ENCODE results near the gene ASB18. TPM values are rescaled to one million over a fixed set of nuclear protein-coding genes. Genes with fewer than 3 reads are reported as not detected.

The ASB18 gene
- total RNA-seq, 1 experiment from 2014 or later = not detected

GRCh38 chr2:236221798-236222197 is 42.4 kb downstream of the ASB18 start:
- BruUV-seq (replicated peaks) = no TSS peak
- no peaks in the 10 kb centered on the region for H3K4me1 ChIP-seq (ENCODE audit: control insufficient read depth, insufficient read depth, low read length)
- DNase-seq (ENCODE audit: low read depth, low spot score) (no peak), ATAC-seq (no peak)
- CTCF ChIA-PET = interaction anchor here (0.5 kb wide), 1 partner anchor 43 kb away, joined by 4 read pairs; no protein-coding TSS in a partner anchor
- intact Hi-C loops (cut with micrococcal nuclease; ENCODE audit: unreplicated experiment) (no loop called here), in situ Hi-C loops (cut with HindIII; ENCODE audit: low pct_unique_long_range_greater_than_20kb, low sequenced_read_pairs) (no loop called here)
- TF ChIP-seq POLR2AphosphoS5 (IDR thresholded peaks at IDR 0.05; ENCODE audit: low read depth, low read length) (no peak), SIN3A (IDR thresholded peaks at IDR 0.05; ENCODE audit: borderline replicate concordance, insufficient read depth, low read depth, low read length) (no peak), CTCF (IDR thresholded peaks at IDR 0.05) (no peak), TCF7L2 (IDR thresholded peaks at IDR 0.05; ENCODE audit: low read depth, low read length) (no peak), REST (IDR thresholded peaks at IDR 0.05; ENCODE audit: insufficient read depth in 1 of 2, low read depth in 2 of 2, low read length in 1 of 2) (no peak)
- H3K9me3 ChIP-seq (ENCODE audit: control insufficient read depth, insufficient read depth, low read depth, low read length) = peaks cover 16% of the 10 kb centered on the region; the same call in 1 of the 2 replicates
- no peak overlapping the region for H3K4me3 ChIP-seq (ENCODE audit: low read depth in 2 of 2, low read length in 2 of 2)
- H3K27ac ChIP-seq (ENCODE audit: low read length) = no peak overlapping the region
- H3K27me3 ChIP-seq (ENCODE audit: control insufficient read depth, insufficient read depth, low read length) = no peaks in the 10 kb centered on the region
- POLR2A ChIA-PET = no interaction called here
- no peaks in the 10 kb centered on the region for H3K36me3 ChIP-seq (ENCODE audit: control insufficient read depth, insufficient read depth, low read length)

- no TSS peak for BruUV-seq (replicated peaks)
- Histone ChIP-seq H3K27ac (ENCODE audit: low read length) (no peak overlapping the region), H3K27me3 (ENCODE audit: control insufficient read depth, insufficient read depth, low read length) (no peaks in the 10 kb centered on the region), H3K4me1 (ENCODE audit: control insufficient read depth, insufficient read depth, low read length) (no peaks in the 10 kb centered on the region), H3K36me3 (ENCODE audit: control insufficient read depth, insufficient read depth, low read length) (no peaks in the 10 kb centered on the region), H3K9me3 (ENCODE audit: control insufficient read depth, insufficient read depth, low read depth, low read length) (peaks cover 12% of the 10 kb centered on the region; the same call in 1 of the 2 replicates), H3K4me3 (ENCODE audit: low read depth in 2 of 2, low read length in 2 of 2) (no peak overlapping the region)
- ATAC-seq = no peak
- in situ Hi-C loops (cut with HindIII; ENCODE audit: low pct_unique_long_range_greater_than_20kb, low sequenced_read_pairs) (no loop called here), intact Hi-C loops (cut with micrococcal nuclease; ENCODE audit: unreplicated experiment) (no loop called here)
- ChIA-PET CTCF (interaction anchor here (0.6 kb wide), 1 partner anchor 437 kb away, joined by 4 read pairs; no protein-coding TSS in a partner anchor), POLR2A (no interaction called here)
- DNase-seq (ENCODE audit: low read depth, low spot score) = no peak
- TF ChIP-seq TCF7L2 (IDR thresholded peaks at IDR 0.05; ENCODE audit: low read depth, low read length) = no peak
- TF ChIP-seq POLR2AphosphoS5 (IDR thresholded peaks at IDR 0.05; ENCODE audit: low read depth, low read length) = no peak
- no peak for TF ChIP-seq REST (IDR thresholded peaks at IDR 0.05; ENCODE audit: insufficient read depth in 1 of 2, low read depth in 2 of 2, low read length in 1 of 2)
- TF ChIP-seq CTCF (IDR thresholded peaks at IDR 0.05) = no peak
- no peak for TF ChIP-seq SIN3A (IDR thresholded peaks at IDR 0.05; ENCODE audit: borderline replicate concordance, insufficient read depth, low read depth, low read length)
Measured at GRCh38 chr2:236219411-236219810, 44.8 kb downstream of the ASB18 start.

Data from Panc1 (cell line).